K562 (cell line): ENCODE results near the gene MSRB2. TPM values are rescaled to one million over a fixed set of nuclear protein-coding genes. Genes with fewer than 3 reads are reported as not detected.

Experiments
- ATAC-seq: fragments of 200-7000 bp; cut with Tn5 transposase; 3 replicates; pipeline ENCODE4 v1.9.1; 2020; ENCODE audit warnings: moderate library complexity
- BruUV-seq: library from RNA; stranded (reverse); fragments of 400-500 nt; replicated peaks from 2 replicates; lab custom pipeline; 2021; lab: Mats Ljungman, UMichigan
- CTCF ChIA-PET: fragments of 300-600 bp; formaldehyde crosslinking; extraction: SDS; loops from one replicate; lab custom pipeline; 2021; ENCODE audit warnings: low intra/inter-chr PET ratio; lab: Yijun Ruan, JAX
- POLR2A ChIA-PET: fragments of 300-600, 350-650 bp; sonication (Branson Sonifier 250); formaldehyde crosslinking; extraction: SDS; loops from one replicate; lab custom pipeline; 2021; ENCODE audit warnings: antibody characterized with exemption, inconsistent platforms; lab: Yijun Ruan, JAX
- DNase-seq, 4 experiments: peaks; one replicate each; pipeline versions ENCODE4 v3.0.0 to v3.0.0-alpha.2; 2011 to 2018; ENCODE audit warnings: low spot score in 3 of 4, mixed read lengths in 3 of 4; ENCODE audit errors: extremely low read depth in 1 of 4
- FAIRE-seq: peaks from 2 replicates; lab custom pipeline; 2011; peaks lifted over from hg19 to GRCh38; lab: Jason Lieb, UNC
- H2AFZ ChIP-seq: 2 replicates; pipeline ENCODE4 v1.6.0; 2011; ENCODE audit warnings: low read depth, low read length, control low read depth, inconsistent platforms
- H3K27ac ChIP-seq: fragments of 200-600 bp; 3 replicates; pipeline ENCODE4 v1.8.0; 2011; ENCODE audit warnings: low read depth, mild to moderate bottlenecking, control low read depth, inconsistent platforms, low read length, moderate library complexity, mixed read lengths; ENCODE audit errors: extremely low read depth
- H3K27me3 ChIP-seq, 2 experiments: fragments of 300-600 bp in 1 of 2; 2 replicates in 1 of 2; 3 replicates in 1 of 2; pipeline versions ENCODE4 v1.6.0 to v1.8.0; 2011; ENCODE audit warnings: inconsistent platforms in 2 of 2, low read length in 2 of 2, mild to moderate bottlenecking in 1 of 2, mixed read lengths in 1 of 2, moderate library complexity in 1 of 2; ENCODE audit not compliant: control insufficient read depth in 2 of 2, insufficient read depth in 2 of 2
- H3K36me3 ChIP-seq: fragments of 300-600 bp; 3 replicates; pipeline ENCODE4 v1.8.0; 2011; ENCODE audit warnings: mild to moderate bottlenecking, low read length, inconsistent platforms; ENCODE audit not compliant: control insufficient read depth, insufficient read depth
- H3K4me1 ChIP-seq, 2 experiments: fragments of 200-600 bp in 1 of 2; replicated peaks in 1 of 2; 2 replicates in 1 of 2; 3 replicates in 1 of 2; pipeline versions ENCODE4 v1.5.1 to v1.8.0; 2011; ENCODE audit warnings: inconsistent platforms in 2 of 2, low read length in 2 of 2, mild to moderate bottlenecking in 1 of 2, mixed read lengths in 1 of 2, moderate library complexity in 1 of 2; ENCODE audit not compliant: control insufficient read depth in 2 of 2, insufficient read depth in 2 of 2
- H3K4me2 ChIP-seq: 2 replicates; pipeline ENCODE4 v1.6.1; 2011; ENCODE audit warnings: low read length, control low read depth, inconsistent platforms, mixed read lengths; ENCODE audit not compliant: insufficient read depth
- H3K4me3 ChIP-seq: fragments of 200-600 bp; sonication (generic), shearing (Covaris generic); 2 replicates; pipeline ENCODE4 v1.5.1; 2016; ENCODE audit warnings: control low read depth, inconsistent platforms
- H3K79me2 ChIP-seq: fragments of 200-600 bp; 3 replicates; pipeline ENCODE4 v1.8.0; 2011; ENCODE audit warnings: low read length, inconsistent platforms; ENCODE audit not compliant: control insufficient read depth, insufficient read depth
- H3K9ac ChIP-seq, 2 experiments: 2 replicates each; pipeline versions ENCODE4 v1.6.0 to v1.6.1; 2011; ENCODE audit warnings: low read depth in 2 of 2, low read length in 2 of 2, control low read depth in 1 of 2, inconsistent platforms in 1 of 2, mild to moderate bottlenecking in 1 of 2, mixed read lengths in 1 of 2; ENCODE audit not compliant: insufficient read depth in 1 of 2
- H3K9me1 ChIP-seq: one replicate; pipeline ENCODE4 v1.6.0; 2011; ENCODE audit warnings: inconsistent platforms, mild to moderate bottlenecking, low read length, moderate library complexity; ENCODE audit not compliant: control insufficient read depth, insufficient read depth
- H3K9me3 ChIP-seq: replicated peaks from 2 replicates; pipeline ENCODE4 v1.5.1; 2011; ENCODE audit warnings: low read depth, low read length, inconsistent platforms; ENCODE audit not compliant: control insufficient read depth, insufficient read depth
- H4K20me1 ChIP-seq: replicated peaks from 2 replicates; pipeline ENCODE4 v1.6.1; 2011; ENCODE audit warnings: low read length, inconsistent platforms, mixed read lengths; ENCODE audit not compliant: control insufficient read depth, insufficient read depth
- CSDE1 ChIP-seq, 2 experiments: fragments of 450-650 bp; IDR thresholded peaks; 2 replicates each; pipeline ENCODE4 v1.6.1; 2016; ENCODE audit warnings: mild to moderate bottlenecking in 1 of 2
- ELF2 ChIP-seq: fragments of 250-450 bp; sonication (Bioruptor Pico); IDR thresholded peaks from 2 replicates; pipeline ENCODE4 v1.5.0; 2021; ENCODE audit warnings: mild to moderate bottlenecking
- FOSL1 ChIP-seq: fragments of 200-800 bp; sonication (Bioruptor generic); conservative IDR thresholded peaks from 2 replicates; pipeline ENCODE4 v1.6.1; 2016; ENCODE audit warnings: missing genetic modification characterization, missing compliant biosample characterization
- GTF2B ChIP-seq: IDR thresholded peaks from 2 replicates; pipeline ENCODE4 v1.6.1; 2011; ENCODE audit not compliant: insufficient read length; ENCODE audit errors: extremely low read depth
- IFI16 ChIP-seq: fragments of 250-450 bp; sonication (Bioruptor Pico); IDR thresholded peaks from 2 replicates; pipeline ENCODE4 v2.1.2; 2022; ENCODE audit warnings: mild to moderate bottlenecking, inconsistent platforms
- KLF10 ChIP-seq: fragments of 250-450 bp; sonication (Bioruptor Pico); IDR thresholded peaks from 2 replicates; pipeline ENCODE4 v1.6.1; 2021; ENCODE audit warnings: matching md5 sums
- PCBP1 ChIP-seq: fragments of 200-400 bp; formaldehyde crosslinking; IDR thresholded peaks from 2 replicates; pipeline ENCODE4 v1.6.1; 2018; ENCODE audit warnings: mild to moderate bottlenecking, low read depth, low read length; ENCODE audit not compliant: poor library complexity, severe bottlenecking
- SMAD4 ChIP-seq: fragments of 250-450 bp; sonication (Bioruptor Pico); conservative IDR thresholded peaks from 2 replicates; pipeline ENCODE4 v1.8.0; 2021; ENCODE audit warnings: inconsistent platforms, mild to moderate bottlenecking, moderate library complexity
- STAT5A ChIP-seq: IDR thresholded peaks from 2 replicates; pipeline ENCODE4 v1.6.1; 2012; ENCODE audit warnings: low read length, inconsistent platforms, borderline replicate concordance
- XRCC3 ChIP-seq: fragments of 450-650 bp; IDR thresholded peaks from 2 replicates; pipeline ENCODE4 v1.6.1; 2017; ENCODE audit warnings: mild to moderate bottlenecking, moderate library complexity
- ZFP30 ChIP-seq: fragments of 250-450 bp; sonication (Bioruptor Pico); IDR thresholded peaks from 2 replicates; pipeline ENCODE4 v1.8.0; 2022; ENCODE audit warnings: moderate library complexity, mild to moderate bottlenecking, inconsistent platforms, borderline replicate concordance
- ZFP36 ChIP-seq: fragments of 150-350 bp; IDR thresholded peaks from 2 replicates; pipeline ENCODE4 v1.6.1; 2018; ENCODE audit warnings: low read length, low read depth; ENCODE audit not compliant: partially characterized antibody
- ZFPM2 ChIP-seq: fragments of 250-450 bp; sonication (Bioruptor Pico); IDR thresholded peaks from 2 replicates; pipeline ENCODE4 v1.5.1; 2022; ENCODE audit warnings: mild to moderate bottlenecking
- ZNF318 ChIP-seq, 2 experiments: fragments of 450-650 bp; IDR thresholded peaks; 2 replicates each; pipeline ENCODE4 v1.6.1; 2016; ENCODE audit warnings: mild to moderate bottlenecking in 2 of 2, borderline replicate concordance in 1 of 2, low read depth in 1 of 2, moderate library complexity in 1 of 2
- ZNF668 ChIP-seq: fragments of 250-450 bp; sonication (Bioruptor Pico); IDR thresholded peaks from 2 replicates; pipeline ENCODE4 v1.8.0; 2022; ENCODE audit warnings: mild to moderate bottlenecking, inconsistent platforms
- WGBS: fragments of 100-300 bp; shearing (Covaris generic); methylation state at CpG from one replicate; pipeline ENCODE4 v1.1.6; 2016; ENCODE audit warnings: low coverage, mixed read lengths; ENCODE audit not compliant: insufficient coverage; ENCODE audit errors: missing lambda C conversion rate; 5-methylcytosine and 5-hydroxymethylcytosine counted together
- in situ Hi-C: fragments of 300-500 bp; cut with MboI; formaldehyde crosslinking; loops from 4 replicates; pipeline ENCODE4 v1.15.0; 2018; ENCODE audit warnings: inconsistent platforms, mixed read lengths
- intact Hi-C: fragments of 100-400 bp; cut with micrococcal nuclease; formaldehyde crosslinking; loops from 2 replicates; pipeline ENCODE4 v1.14.2; 2022
- polyA plus RNA-seq, 8 experiments: library from polyadenylated mRNA; depleted of rRNA in 4 of 8; stranded (reverse) in 5 of 8; unstranded in 3 of 8; fragments of >200 nt; fragmentation: Nextera tagmentation in 2 of 8; fragmentation: Illumina TruSeq in 1 of 8; extraction: Ambion mirVana in 2 of 8; extraction: Trizol in 1 of 8; gene quantifications; 2 replicates each; pipeline versions ENCODE4 v1.2.1 to v1.2.3, GENCODE V29; 2011 to 2014; ENCODE audit warnings: inconsistent platforms in 1 of 8, missing spikeins in 1 of 8
- total RNA-seq, 7 experiments: library from RNA; depleted of rRNA in 6 of 7; stranded (reverse); fragments of >200 nt in 6 of 7; fragmentation: Illumina TruSeq in 2 of 7; extraction: Trizol in 2 of 7; gene quantifications; 2 replicates each; pipeline versions ENCODE4 v1.2.1 to v1.2.3, GENCODE V29; 2011 to 2021; ENCODE audit warnings: low replicate concordance in 1 of 7

The MSRB2 gene
- total and polyA plus RNA-seq, 9 of the 15 experiments (the other 6 are each of a cell fraction or from before 2014, with no cell fraction given), result 1.5 to 22.3 (median 5.9) TPM

- H3K9me1 ChIP-seq, result no peaks in the 10 kb centered on the region
- intact Hi-C loops, result loop anchor here (5.0 kb wide), 1 partner anchor 68 kb away; no protein-coding TSS in a partner anchor
- no peak for TF ChIP-seq IFI16 (CRISPR knock-in tag)
- no peak for TF ChIP-seq GTF2B
- TF ChIP-seq ZNF318 (IDR thresholded peaks at IDR 0.05; ENCODE audit: borderline replicate concordance in 1 of 2, low read depth in 1 of 2), result no peak
- no peak for TF ChIP-seq SMAD4 (CRISPR knock-in tag)
- no peak for TF ChIP-seq ELF2 (CRISPR knock-in tag)
- no peak for TF ChIP-seq FOSL1
- no peak for TF ChIP-seq ZFP30 (CRISPR knock-in tag)
- TF ChIP-seq PCBP1, result no peak
- TF ChIP-seq ZFPM2 (CRISPR knock-in tag), result no peak
- no peak for TF ChIP-seq CSDE1 (IDR thresholded peaks at IDR 0.05)
- no peak for TF ChIP-seq ZNF668 (CRISPR knock-in tag)
- no peak for TF ChIP-seq STAT5A
- no peak for TF ChIP-seq KLF10
- no peak for TF ChIP-seq ZFP36
- TF ChIP-seq XRCC3, result no peak
These were observed 15.7 kb upstream of the MSRB2 start for GRCh38 chr10:23079700-23080099.

More at GRCh38 chr10:23079700-23080099, 15.7 kb upstream of the MSRB2 start:
- H3K79me2 ChIP-seq, result no peaks in the 10 kb centered on the region
- H2AFZ ChIP-seq, result 0 out of 2 replicates have a peak overlapping the region, but pooled peaks have one; percentile 41
- H3K9ac ChIP-seq, result 0 out of 4 replicates have a peak overlapping the region, but pooled peaks of 1 of the 2 experiments have one; percentile 20
- in situ Hi-C loops, result no loop called here
- no peak overlapping the region for H3K4me3 ChIP-seq
- no peak overlapping the region for H3K4me2 ChIP-seq
- no peak overlapping the region for H3K27ac ChIP-seq
- no peaks in the 10 kb centered on the region for H3K36me3 ChIP-seq
- CTCF ChIA-PET, result no interaction called here
- peak; percentile 50; the same call in 1 of the 3 replicates for ATAC-seq
- no peaks in the 10 kb centered on the region for H4K20me1 ChIP-seq
- no peak for DNase-seq
- no peaks in the 10 kb centered on the region for H3K9me3 ChIP-seq
- no TSS peak for BruUV-seq
- FAIRE-seq, result no peak
- H3K27me3 ChIP-seq, result peaks cover 0 to 4% of the 10 kb centered on the region in 2 experiments; a peak in 1 of 5 replicates
- POLR2A ChIA-PET, result interaction anchor here (0.8 kb wide), 1 partner anchor 710 kb away, joined by 3 read pairs; no protein-coding TSS in a partner anchor
- 10% methylated on average over 4 of the region's 4 CpGs for WGBS
- no peaks in the 10 kb centered on the region for H3K4me1 ChIP-seq
